Hepatocyte (in vitro differentiated cells): ENCODE data around the gene PADI4. TPM values are rescaled to one million over a fixed set of nuclear protein-coding genes. Genes with fewer than 3 reads are reported as not detected.

ENCODE experiments used
- DNase-seq: peaks from one replicate; pipeline ENCODE4 v3.0.0-alpha.2; 2016; ENCODE audit warnings: low spot score
- H2AFZ ChIP-seq: fragments of 200-600 bp; sonication (generic); 2 replicates; pipeline ENCODE4 v1.6.0; 2016; ENCODE audit warnings: antibody characterized with exemption, mild to moderate bottlenecking
- H3K27ac ChIP-seq: fragments of 200-600 bp; sonication (generic); 2 replicates; pipeline ENCODE4 v1.5.1; 2016; ENCODE audit warnings: mild to moderate bottlenecking
- H3K27me3 ChIP-seq: fragments of 200-600 bp; sonication (generic); 2 replicates; pipeline ENCODE4 v1.6.1; 2016
- H3K36me3 ChIP-seq: fragments of 200-600 bp; sonication (generic); replicated peaks from 2 replicates; pipeline ENCODE4 v1.5.1; 2016; ENCODE audit warnings: low read depth; ENCODE audit not compliant: insufficient read depth
- H3K4me1 ChIP-seq: fragments of 200-600 bp; sonication (generic); 2 replicates; pipeline ENCODE4 v1.5.1; 2016; ENCODE audit warnings: mild to moderate bottlenecking, moderate library complexity; ENCODE audit not compliant: insufficient read depth
- H3K4me2 ChIP-seq: fragments of 200-600 bp; sonication (generic); 2 replicates; pipeline ENCODE4 v1.6.0; 2016
- H3K4me3 ChIP-seq: fragments of 200-600 bp; sonication (generic); 2 replicates; pipeline ENCODE4 v1.5.1; 2016; ENCODE audit warnings: mild to moderate bottlenecking
- H3K79me2 ChIP-seq: fragments of 200-600 bp; sonication (generic); 2 replicates; pipeline ENCODE4 v1.6.0; 2017; ENCODE audit warnings: mild to moderate bottlenecking
- H3K9me2 ChIP-seq: fragments of 200-600 bp; sonication (generic); replicated peaks from 2 replicates; pipeline ENCODE4 v1.6.0; 2017; ENCODE audit warnings: mild to moderate bottlenecking; ENCODE audit not compliant: insufficient read depth
- H3K9me3 ChIP-seq: fragments of 200-600 bp; sonication (generic); 2 replicates; pipeline ENCODE4 v1.5.1; 2016; ENCODE audit warnings: low read depth, mild to moderate bottlenecking
- H4K20me1 ChIP-seq: fragments of 200-600 bp; sonication (generic); 2 replicates; pipeline ENCODE4 v1.6.0; 2016; ENCODE audit warnings: mild to moderate bottlenecking; ENCODE audit not compliant: insufficient read depth, poor library complexity, severe bottlenecking
- CTCF ChIP-seq: fragments of 200-600 bp; sonication (generic); IDR thresholded peaks from 2 replicates; pipeline ENCODE4 v1.5.1; 2016; ENCODE audit warnings: antibody characterized with exemption, mild to moderate bottlenecking; ENCODE audit not compliant: poor library complexity
- EZH2 ChIP-seq: fragments of 200-600 bp; sonication (generic); IDR thresholded peaks from 2 replicates; pipeline ENCODE4 v1.6.1; 2016; ENCODE audit warnings: antibody characterized with exemption, mild to moderate bottlenecking, borderline replicate concordance
- EZH2phosphoT487 ChIP-seq: fragments of 200-600 bp; sonication (generic); IDR thresholded peaks from one replicate; pipeline ENCODE4 v1.6.1; 2018; ENCODE audit warnings: antibody characterized with exemption, mild to moderate bottlenecking, low read depth, moderate library complexity; ENCODE audit not compliant: unreplicated experiment, severe bottlenecking
- WGBS: methylation state at CpG from one replicate; pipeline ENCODE4 v1.1.6; 2016; ENCODE audit warnings: low lambda C conversion rate; ENCODE audit errors: missing lambda C conversion rate; 5-methylcytosine and 5-hydroxymethylcytosine counted together
- polyA plus RNA-seq: library from polyadenylated mRNA; unstranded; fragments of >200 nt; fragmentation: Nextera tagmentation; extraction: Ambion mirVana; gene quantifications from 2 replicates; pipeline ENCODE4 v1.2.1, GENCODE V29; 2016
- total RNA-seq: library from RNA; depleted of rRNA; stranded (reverse); fragments of >200 nt; gene quantifications from 2 replicates; pipeline ENCODE4 v1.2.3, GENCODE V29; 2014

PADI4 gene
- total and polyA plus RNA-seq, 2 experiments from 2014 or later = not detected

GRCh38 chr1:17297991-17298390 lies 10.0 kb upstream of the PADI4 start:
- H3K4me3 ChIP-seq = no peak overlapping the region
- H3K4me2 ChIP-seq = no peak overlapping the region
- H3K36me3 ChIP-seq = no peaks in the 10 kb centered on the region
- 86% methylated on average over 7 of the region's 7 CpGs for WGBS
- no peak overlapping the region for H3K27ac ChIP-seq
- H3K9me3 ChIP-seq = no peaks in the 10 kb centered on the region
- no peaks in the 10 kb centered on the region for H3K4me1 ChIP-seq
- TF ChIP-seq EZH2 (no peak), EZH2phosphoT487 (no peak), CTCF (no peak)
- no peaks in the 10 kb centered on the region for H4K20me1 ChIP-seq
- H3K79me2 ChIP-seq = no peaks in the 10 kb centered on the region
- no peaks in the 10 kb centered on the region for H3K9me2 ChIP-seq
- H3K27me3 ChIP-seq = peaks cover 7% of the 10 kb centered on the region
- no peak overlapping the region for H2AFZ ChIP-seq
- no peak for DNase-seq

GRCh38 chr1:17301767-17302166 lies 6.2 kb upstream of the PADI4 start:
- 83% methylated on average over 5 of the region's 5 CpGs for WGBS
- H4K20me1 ChIP-seq = no peaks in the 10 kb centered on the region

GRCh38 chr1:17304151-17304825 lies 3.7 kb upstream of the PADI4 start:
- no peaks in the 10 kb centered on the region for H3K4me1 ChIP-seq
- 37% methylated on average over 6 of the region's 6 CpGs for WGBS
- no peaks in the 10 kb centered on the region for H3K27me3 ChIP-seq
- H2AFZ ChIP-seq = no peak overlapping the region
- H3K4me3 ChIP-seq = no peak overlapping the region
- H3K9me2 ChIP-seq = no peaks in the 10 kb centered on the region
- no peaks in the 10 kb centered on the region for H4K20me1 ChIP-seq
- no peaks in the 10 kb centered on the region for H3K9me3 ChIP-seq
- no peak overlapping the region for H3K27ac ChIP-seq
- no peak overlapping the region for H3K4me2 ChIP-seq
- no peaks in the 10 kb centered on the region for H3K79me2 ChIP-seq
- TF ChIP-seq EZH2 (no peak), EZH2phosphoT487 (no peak), CTCF (no peak)
- no peak for DNase-seq
- no peaks in the 10 kb centered on the region for H3K36me3 ChIP-seq

More at GRCh38 chr1:17301767-17302166, 6.2 kb upstream of the PADI4 start:
- no peak for TF ChIP-seq EZH2
- no peak for TF ChIP-seq EZH2phosphoT487
- no peak for TF ChIP-seq CTCF
- H3K9me2 ChIP-seq = no peaks in the 10 kb centered on the region
- H2AFZ ChIP-seq = no peak overlapping the region
- H3K4me3 ChIP-seq = no peak overlapping the region
- no peak overlapping the region for H3K27ac ChIP-seq
- no peaks in the 10 kb centered on the region for H3K9me3 ChIP-seq
- no peaks in the 10 kb centered on the region for H3K36me3 ChIP-seq
- H3K79me2 ChIP-seq = no peaks in the 10 kb centered on the region
- H3K27me3 ChIP-seq = no peaks in the 10 kb centered on the region
- DNase-seq = no peak
- no peak overlapping the region for H3K4me2 ChIP-seq
- no peaks in the 10 kb centered on the region for H3K4me1 ChIP-seq
